AG04449 (cell line): Measurements from ENCODE around the gene ROBO4.

Source experiments
- CTCF ChIA-PET: fragments of 350-600 bp; formaldehyde crosslinking; extraction: SDS; loops from one replicate; lab custom pipeline; 2021; ENCODE audit warnings: antibody characterized with exemption; lab: Yijun Ruan, JAX
- POLR2A ChIA-PET: fragments of 400-600, 350-600 bp; formaldehyde crosslinking; extraction: SDS; loops from one replicate; lab custom pipeline; 2020; ENCODE audit warnings: antibody characterized with exemption, inconsistent platforms; lab: Yijun Ruan, JAX
- DNase-seq: peaks from one replicate; pipeline ENCODE4 v3.0.0-alpha.2; 2010; ENCODE audit warnings: low read depth, low spot score
- H3K4me3 ChIP-seq: 2 replicates; pipeline ENCODE4 v1.5.1; 2011; ENCODE audit warnings: low read depth, mild to moderate bottlenecking, control low read depth, low read length
- CTCF ChIP-seq: IDR thresholded peaks from one replicate; pipeline ENCODE4 v1.5.1; 2011; ENCODE audit warnings: mild to moderate bottlenecking, moderate library complexity, low read length, control low read depth, inconsistent platforms; ENCODE audit not compliant: insufficient read depth; ENCODE audit errors: missing control alignments

Gene ROBO4

GRCh38 chr11:124895471-124895971, 2.1 kb downstream of the ROBO4 start:
- ChIA-PET CTCF (interaction anchor here (0.8 to 8.6 kb wide), 3 partner anchors 19 to 247 kb away, joined by 3 to 78 read pairs (median 3); no protein-coding TSS in a partner anchor), POLR2A (no interaction called here)
- TF ChIP-seq CTCF: no peak
- H3K4me3 ChIP-seq: no peak overlapping the region
- no peak for DNase-seq

DNA sequence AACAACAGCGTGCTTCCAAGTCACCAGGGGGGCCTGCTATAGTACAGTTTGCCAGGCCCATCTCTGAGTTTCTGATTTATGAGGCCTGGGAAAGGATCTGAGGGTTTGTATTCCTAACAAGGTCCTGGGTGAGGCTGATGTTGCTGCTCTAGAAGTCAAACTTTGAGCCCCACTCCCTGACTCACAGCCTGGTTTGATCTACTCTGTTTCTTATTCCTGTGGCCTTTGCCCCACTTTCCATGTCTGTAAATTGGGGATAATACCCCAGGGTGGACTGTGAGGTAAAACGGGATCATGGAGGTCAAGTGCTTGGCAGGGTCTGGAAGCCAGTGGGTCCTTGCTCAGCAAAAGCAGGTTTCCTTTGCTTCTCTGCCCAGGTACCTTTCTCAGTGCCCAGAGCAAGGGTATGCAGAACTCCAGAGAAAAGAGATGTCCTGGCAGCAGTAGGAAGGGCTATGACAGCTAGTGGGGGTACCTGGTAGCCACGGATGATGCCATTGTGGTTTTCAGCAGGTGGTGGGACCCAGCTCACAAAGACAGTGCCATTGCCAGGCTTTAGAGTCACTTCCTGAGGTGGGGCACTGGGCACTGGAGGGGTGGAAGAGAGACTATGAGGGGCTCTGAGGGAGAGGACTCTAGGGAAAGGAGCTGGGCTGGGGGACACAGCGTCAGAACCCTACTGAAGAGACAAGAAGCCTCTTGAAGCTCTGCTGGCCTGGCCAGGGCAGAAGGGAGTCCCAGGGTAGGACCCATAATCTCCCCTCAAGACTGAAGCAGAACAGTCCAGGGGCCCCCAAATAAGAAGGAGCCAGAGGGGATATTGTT, 2.8 kb downstream of the ROBO4 start:
- ChIA-PET CTCF (interaction anchor here (0.8 to 8.6 kb wide), 3 partner anchors 18 to 248 kb away, joined by 3 to 78 read pairs (median 3); no protein-coding TSS in a partner anchor), POLR2A (no interaction called here)
- no peak for DNase-seq

GRCh38 chr11:124893781-124894401, 3.8 kb downstream of the ROBO4 start:
- ChIA-PET POLR2A (no interaction called here), CTCF (interaction anchor here (8.6 kb wide), 1 partner anchor 17 kb away, joined by 78 read pairs; no protein-coding TSS in a partner anchor)
- H3K4me3 ChIP-seq: no peak overlapping the region
- no peak for DNase-seq
- no peak for TF ChIP-seq CTCF

More for the DNA sequence above, 2.8 kb downstream of the ROBO4 start:
- no peak overlapping the region for H3K4me3 ChIP-seq
- no peak for TF ChIP-seq CTCF

- ChIA-PET CTCF (interaction anchor here (0.9 to 3.7 kb wide), 2 partner anchors 17 to 25 kb away, joined by 3 to 26 read pairs; no protein-coding TSS in a partner anchor), POLR2A (no interaction called here)
- no peak for DNase-seq
- no peak overlapping the region for H3K4me3 ChIP-seq
- TF ChIP-seq CTCF: no peak
Observed at GRCh38 chr11:124892750-124893454, 4.8 kb downstream of the ROBO4 start.

- DNase-seq: no peak
- ChIA-PET CTCF (interaction anchor here (0.9 to 3.7 kb wide), 4 partner anchors 10 to 248 kb away, joined by 3 to 26 read pairs (median 3); no protein-coding TSS in a partner anchor), POLR2A (interaction anchor here (0.8 kb wide), 1 partner anchor 16 kb away, joined by 3 read pairs; no protein-coding TSS in a partner anchor)
- H3K4me3 ChIP-seq: no peak overlapping the region
- no peak for TF ChIP-seq CTCF
Observed at GRCh38 chr11:124892146-124892545, 5.5 kb downstream of the ROBO4 start.
